Ishikawa (cell line): ENCODE results near the gene CPVL.

Source experiments
- CEBPB ChIP-seq: IDR thresholded peaks from 2 replicates; pipeline ENCODE4 v1.6.1; 2012
- CREB1 ChIP-seq: IDR thresholded peaks from 2 replicates; pipeline ENCODE4 v1.6.1; 2012; ENCODE audit warnings: low read depth
- EGR1 ChIP-seq: IDR thresholded peaks from 2 replicates; pipeline ENCODE4 v1.6.1; 2012
- EP300 ChIP-seq: IDR thresholded peaks from 2 replicates; pipeline ENCODE4 v1.6.1; 2012; ENCODE audit warnings: borderline replicate concordance
- FOXM1 ChIP-seq: IDR thresholded peaks from 2 replicates; pipeline ENCODE4 v1.6.1; 2012; ENCODE audit warnings: low read depth, borderline replicate concordance
- MAX ChIP-seq: IDR thresholded peaks from 2 replicates; pipeline ENCODE4 v1.6.1; 2012
- NFIC ChIP-seq: IDR thresholded peaks from 2 replicates; pipeline ENCODE4 v1.6.1; 2012
- RAD21 ChIP-seq: IDR thresholded peaks from 2 replicates; pipeline ENCODE4 v1.6.1; 2012; ENCODE audit warnings: low read depth
- REST ChIP-seq: IDR thresholded peaks from 2 replicates; pipeline ENCODE4 v1.6.1; 2012; ENCODE audit warnings: low read depth, mild to moderate bottlenecking
- TAF1 ChIP-seq: IDR thresholded peaks from 2 replicates; pipeline ENCODE4 v1.6.1; 2012; ENCODE audit warnings: low read depth, mild to moderate bottlenecking
- TCF12 ChIP-seq: IDR thresholded peaks from 2 replicates; pipeline ENCODE4 v1.6.1; 2012; ENCODE audit warnings: low read depth
- TEAD4 ChIP-seq: IDR thresholded peaks from 2 replicates; pipeline ENCODE4 v1.6.1; 2012
- YY1 ChIP-seq: IDR thresholded peaks from 2 replicates; pipeline ENCODE4 v1.6.1; 2012; ENCODE audit warnings: low read depth
- ZBTB7A ChIP-seq: IDR thresholded peaks from 2 replicates; pipeline ENCODE4 v1.6.1; 2012; ENCODE audit warnings: low read depth
- TF ChIP-seq, protein P1 (sequence below): IDR thresholded peaks from 2 replicates; pipeline ENCODE4 v1.6.1; 2012

Gene CPVL

DNA sequence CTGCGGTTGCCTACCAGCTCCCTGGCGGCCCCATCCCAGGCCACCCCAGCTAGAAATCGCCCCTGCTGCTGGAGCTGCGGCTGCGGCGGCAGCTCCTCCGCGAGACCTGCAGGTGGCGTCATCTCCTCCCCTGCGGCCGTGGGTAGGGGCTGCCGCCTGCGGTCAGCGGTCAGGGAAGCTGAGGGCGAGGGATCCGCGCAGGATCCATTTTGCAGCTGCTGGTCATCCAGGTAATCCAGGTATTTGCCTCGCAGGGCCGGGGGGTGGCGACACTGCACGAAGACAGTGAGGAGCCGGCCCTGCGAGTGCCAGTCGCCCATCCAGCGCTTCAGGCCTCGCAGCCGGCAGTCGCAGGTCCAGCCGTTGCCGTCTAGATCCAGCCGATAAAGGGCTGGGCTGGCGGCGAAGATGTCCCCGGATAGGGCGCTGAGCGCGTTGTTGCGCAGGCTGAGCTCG is 189.7 kb downstream of the CPVL start:
- TF ChIP-seq TEAD4 (no peak), EGR1 (no peak), EP300 (no peak), CEBPB (no peak), TCF12 (no peak), FOXM1 (no peak), TAF1 (no peak), YY1 (no peak)

DNA sequence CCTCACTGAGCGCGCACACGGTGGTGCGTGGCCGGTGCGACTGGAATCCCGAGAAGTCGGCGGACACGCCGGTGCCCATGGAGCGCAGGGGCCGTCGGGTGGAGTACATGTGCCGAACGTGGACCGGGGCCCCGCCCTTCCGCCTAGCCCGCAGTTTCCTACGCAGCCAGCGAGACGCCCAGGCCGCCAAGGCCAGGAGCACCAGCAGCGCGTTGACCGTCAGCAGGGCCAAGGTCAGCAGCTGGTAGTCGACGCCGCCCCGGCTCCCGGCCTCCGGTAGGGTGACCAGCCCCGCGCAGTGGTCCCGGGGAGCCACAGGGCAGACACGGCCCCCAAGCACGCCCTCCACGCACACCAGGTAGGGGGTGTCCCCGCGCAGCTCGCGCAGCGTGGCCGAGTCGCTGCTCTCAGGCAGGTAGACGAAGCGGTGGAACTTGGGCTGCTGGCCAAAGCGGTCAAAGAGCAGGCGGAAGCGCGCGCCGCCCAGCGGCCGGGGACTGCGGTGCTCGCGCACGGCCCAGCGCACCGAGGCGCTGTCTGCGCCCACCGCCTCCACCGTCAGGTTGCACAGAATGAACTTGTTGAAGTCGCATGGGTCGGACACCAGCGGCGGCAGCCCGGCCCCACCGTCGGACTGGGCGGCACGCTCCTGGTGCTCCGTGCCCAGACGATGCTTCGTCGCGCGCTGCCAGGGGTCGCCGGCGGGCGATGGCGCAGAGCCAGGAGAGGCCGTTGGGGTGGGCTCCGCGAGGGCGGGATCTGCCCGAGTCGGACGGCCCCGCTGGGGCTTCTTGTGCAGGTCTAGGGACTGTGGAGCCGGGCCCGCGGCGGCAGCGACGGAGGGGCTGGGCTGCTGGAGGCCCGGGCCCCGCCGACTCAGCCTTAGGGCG is 190.4 kb downstream of the CPVL start:
- no peak for TF ChIP-seq ZBTB7A
- TF ChIP-seq FOXM1, result no peak
- no peak for TF ChIP-seq RAD21
- no peak for TF ChIP-seq TCF12
- no peak for TF ChIP-seq NFIC

DNA sequence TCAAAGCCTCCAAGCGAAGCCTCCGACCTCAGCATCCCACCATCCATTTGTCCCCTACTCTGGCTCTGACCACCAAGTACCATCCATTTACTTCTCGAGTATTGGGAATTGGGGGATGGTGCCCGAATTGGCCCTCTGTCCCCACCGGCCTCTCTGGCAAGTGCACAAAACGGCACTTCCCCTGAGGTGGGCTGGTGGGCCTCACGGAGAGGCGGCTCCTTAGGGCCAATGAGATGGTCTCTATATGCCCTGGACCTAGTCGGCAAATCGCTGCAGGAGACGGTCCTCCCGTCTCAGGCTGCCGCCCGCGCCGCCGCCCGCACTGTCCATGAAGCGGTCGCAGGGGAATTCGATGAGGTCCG is 191.0 kb downstream of the CPVL start:
- TF ChIP-seq TCF12, result no peak
- TF ChIP-seq, protein P1, sequence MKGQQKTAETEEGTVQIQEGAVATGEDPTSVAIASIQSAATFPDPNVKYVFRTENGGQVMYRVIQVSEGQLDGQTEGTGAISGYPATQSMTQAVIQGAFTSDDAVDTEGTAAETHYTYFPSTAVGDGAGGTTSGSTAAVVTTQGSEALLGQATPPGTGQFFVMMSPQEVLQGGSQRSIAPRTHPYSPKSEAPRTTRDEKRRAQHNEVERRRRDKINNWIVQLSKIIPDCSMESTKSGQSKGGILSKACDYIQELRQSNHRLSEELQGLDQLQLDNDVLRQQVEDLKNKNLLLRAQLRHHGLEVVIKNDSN, result no peak
- no peak for TF ChIP-seq YY1
- TF ChIP-seq MAX, result no peak
- TF ChIP-seq EGR1, result no peak
- no peak for TF ChIP-seq ZBTB7A
- no peak for TF ChIP-seq RAD21
- TF ChIP-seq TEAD4, result no peak
- no peak for TF ChIP-seq NFIC
- TF ChIP-seq CREB1, result no peak
- no peak for TF ChIP-seq CEBPB
- no peak for TF ChIP-seq FOXM1
- no peak for TF ChIP-seq TAF1
- no peak for TF ChIP-seq EP300
- no peak for TF ChIP-seq REST

DNA sequence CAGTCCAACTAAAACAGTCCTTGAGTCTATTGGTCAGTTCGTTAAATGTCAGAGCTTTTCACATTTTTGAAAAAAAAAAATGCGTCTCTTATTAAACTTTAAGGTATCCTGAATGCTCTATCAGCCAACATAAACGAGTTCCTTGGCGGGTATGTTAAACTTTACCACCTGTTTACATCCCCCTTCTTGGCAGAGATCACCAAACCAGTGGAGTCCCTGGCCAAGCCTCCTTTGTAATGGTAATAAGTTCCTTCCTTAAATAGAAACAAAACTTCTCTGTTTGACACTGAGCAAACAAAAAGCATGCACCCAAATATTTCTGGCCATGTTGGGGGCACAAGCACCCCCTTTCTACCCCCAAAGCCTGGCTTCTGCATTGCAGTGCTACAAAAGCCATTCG is 191.4 kb downstream of the CPVL start:
- TF ChIP-seq YY1 (no peak), CEBPB (no peak), ZBTB7A (no peak), NFIC (no peak), RAD21 (no peak), TCF12 (no peak), MAX (no peak), EGR1 (no peak)

DNA sequence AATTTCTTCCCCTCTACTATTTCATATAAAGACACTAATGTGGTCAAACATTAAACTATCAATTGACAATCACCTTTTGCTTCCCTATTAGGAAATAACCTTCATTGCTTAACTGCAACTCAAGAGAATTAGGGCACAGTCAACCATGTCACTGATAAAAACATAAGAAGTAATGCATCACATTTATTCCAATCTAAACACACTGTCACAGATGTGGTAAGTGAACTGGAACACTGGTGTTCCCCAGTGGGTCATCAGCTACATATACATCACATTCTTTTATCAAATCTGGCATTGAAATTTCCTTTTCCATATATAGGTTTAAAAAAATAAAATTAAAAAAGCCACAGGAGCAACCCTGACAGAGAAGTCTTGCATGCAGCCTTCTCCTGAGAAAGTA is 191.9 kb downstream of the CPVL start:
- TF ChIP-seq TCF12 (no peak), REST (no peak), CREB1 (no peak), TEAD4 (no peak), ZBTB7A (no peak), EGR1 (no peak), TAF1 (no peak), FOXM1 (no peak), EP300 (no peak), RAD21 (no peak), NFIC (no peak), YY1 (no peak), CEBPB (no peak), MAX (no peak)
- TF ChIP-seq, protein P1, result no peak

- no peak for TF ChIP-seq FOXM1
- no peak for TF ChIP-seq TEAD4
- no peak for TF ChIP-seq TCF12
- no peak for TF ChIP-seq MAX
- no peak for TF ChIP-seq YY1
- TF ChIP-seq CREB1, result no peak
- no peak for TF ChIP-seq NFIC
- no peak for TF ChIP-seq ZBTB7A
- TF ChIP-seq, protein P1, result no peak
- TF ChIP-seq TAF1, result no peak
- TF ChIP-seq CEBPB, result no peak
- no peak for TF ChIP-seq RAD21
- no peak for TF ChIP-seq EGR1
- no peak for TF ChIP-seq EP300
- no peak for TF ChIP-seq REST
Measured at GRCh38 chr7:28953633-28954032, 192.7 kb downstream of the CPVL start.
